ENCODE data around the gene ADAMTSL1.

The ADAMTSL1 gene

GRCh38 chr9:18448101-18448500 is 25.9 kb upstream of the ADAMTSL1 start:
- TF ChIP-seq CTCF (IDR thresholded peaks at IDR 0.05; ENCODE audit: low read depth, low read length, missing control alignments): no peak
- no peak overlapping the region for H3K4me3 ChIP-seq (ENCODE audit: low read depth, low read length)
- DNase-seq (ENCODE audit: low read depth): no peak

GRCh38 chr9:18451406-18451805 is 22.5 kb upstream of the ADAMTSL1 start:
- no peak overlapping the region for H3K4me3 ChIP-seq (ENCODE audit: low read depth, low read length)
- DNase-seq (ENCODE audit: low read depth): no peak
- no peak for TF ChIP-seq CTCF (IDR thresholded peaks at IDR 0.05; ENCODE audit: low read depth, low read length, missing control alignments)

- TF ChIP-seq CTCF (IDR thresholded peaks at IDR 0.05; ENCODE audit: low read depth, low read length, missing control alignments): no peak
- no peak for DNase-seq (ENCODE audit: low read depth)
These were observed 21.7 kb upstream of the ADAMTSL1 start for GRCh38 chr9:18452276-18452675.

GRCh38 chr9:18456624-18457237 is 17.2 kb upstream of the ADAMTSL1 start:
- TF ChIP-seq CTCF (IDR thresholded peaks at IDR 0.05; ENCODE audit: low read depth, low read length, missing control alignments): no peak
- DNase-seq (ENCODE audit: low read depth): no peak
- no peak overlapping the region for H3K4me3 ChIP-seq (ENCODE audit: low read depth, low read length)

More at GRCh38 chr9:18452276-18452675, 21.7 kb upstream of the ADAMTSL1 start:
- H3K4me3 ChIP-seq (ENCODE audit: low read depth, low read length): no peak overlapping the region

- no peak for DNase-seq (ENCODE audit: low read depth)
- TF ChIP-seq CTCF (IDR thresholded peaks at IDR 0.05; ENCODE audit: low read depth, low read length, missing control alignments): no peak
- no peak overlapping the region for H3K4me3 ChIP-seq (ENCODE audit: low read depth, low read length)
These were observed 16.4 kb upstream of the ADAMTSL1 start for GRCh38 chr9:18457510-18457909.

GRCh38 chr9:18459962-18460584 is 13.9 kb upstream of the ADAMTSL1 start:
- TF ChIP-seq CTCF (IDR thresholded peaks at IDR 0.05; ENCODE audit: low read depth, low read length, missing control alignments): no peak
- no peak for DNase-seq (ENCODE audit: low read depth)
- no peak overlapping the region for H3K4me3 ChIP-seq (ENCODE audit: low read depth, low read length)

- TF ChIP-seq CTCF (IDR thresholded peaks at IDR 0.05; ENCODE audit: low read depth, low read length, missing control alignments): no peak
- H3K4me3 ChIP-seq (ENCODE audit: low read depth, low read length): no peak overlapping the region
- DNase-seq (ENCODE audit: low read depth): no peak
These were observed 12.5 kb upstream of the ADAMTSL1 start for GRCh38 chr9:18461496-18461895.

All from GM12864 (cell line).